NCI-H510A treated with DMSO at 0.1 percent for 48 hours (cell line): ENCODE results near the gene PARD6G.
A peak's percentile ranks its signal among the peaks of the same experiment; 100 is the strongest.
"Not testable (repeated sequence)": the region's sequence is repeated elsewhere in the genome, so short reads cannot be mapped to it uniquely, and the experiment has no call there.

ENCODE experiments used
- DNase-seq: peaks from one replicate; lab custom pipeline; 2025; lab: John Stamatoyannopoulos, UW

The PARD6G gene

DNA sequence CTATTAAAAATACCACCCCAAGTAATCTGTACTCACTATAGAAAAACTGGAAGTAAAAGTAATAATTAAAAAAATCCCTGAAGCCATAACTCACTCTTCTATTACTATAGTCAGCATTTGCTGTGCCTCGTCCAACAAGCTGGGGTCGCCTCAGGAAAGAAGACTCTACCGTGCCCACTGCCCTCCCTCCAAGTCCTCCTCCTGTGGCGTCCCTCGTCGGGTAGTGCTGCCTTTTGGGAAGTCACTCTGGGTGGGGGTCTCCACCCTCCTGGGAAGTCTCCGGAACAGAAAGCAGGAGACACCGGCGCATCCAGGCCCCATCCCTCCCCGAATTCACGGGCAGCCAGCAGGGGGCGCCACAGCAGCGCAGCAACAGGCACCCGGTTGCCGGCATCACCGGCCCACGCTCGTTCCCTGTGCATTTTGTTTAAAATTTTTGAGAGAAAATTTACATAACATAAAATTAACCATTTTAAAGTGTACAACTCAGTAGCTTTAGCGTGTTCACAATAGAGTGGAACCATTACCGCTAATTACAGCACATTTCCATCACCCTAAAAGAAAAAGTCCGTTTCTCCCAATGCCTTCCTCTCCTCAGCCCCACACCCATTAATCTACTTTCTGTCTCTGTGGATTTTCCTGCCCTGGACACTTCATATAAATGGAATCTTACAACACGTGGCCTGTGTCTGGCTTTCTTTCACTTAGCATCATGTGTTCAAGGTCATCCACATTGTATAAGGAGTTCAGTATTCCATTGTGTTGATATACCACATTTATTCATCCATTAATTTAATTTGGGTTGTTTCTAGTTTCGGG, 76.1 kb downstream of the PARD6G start:
- no peak for DNase-seq

DNA sequence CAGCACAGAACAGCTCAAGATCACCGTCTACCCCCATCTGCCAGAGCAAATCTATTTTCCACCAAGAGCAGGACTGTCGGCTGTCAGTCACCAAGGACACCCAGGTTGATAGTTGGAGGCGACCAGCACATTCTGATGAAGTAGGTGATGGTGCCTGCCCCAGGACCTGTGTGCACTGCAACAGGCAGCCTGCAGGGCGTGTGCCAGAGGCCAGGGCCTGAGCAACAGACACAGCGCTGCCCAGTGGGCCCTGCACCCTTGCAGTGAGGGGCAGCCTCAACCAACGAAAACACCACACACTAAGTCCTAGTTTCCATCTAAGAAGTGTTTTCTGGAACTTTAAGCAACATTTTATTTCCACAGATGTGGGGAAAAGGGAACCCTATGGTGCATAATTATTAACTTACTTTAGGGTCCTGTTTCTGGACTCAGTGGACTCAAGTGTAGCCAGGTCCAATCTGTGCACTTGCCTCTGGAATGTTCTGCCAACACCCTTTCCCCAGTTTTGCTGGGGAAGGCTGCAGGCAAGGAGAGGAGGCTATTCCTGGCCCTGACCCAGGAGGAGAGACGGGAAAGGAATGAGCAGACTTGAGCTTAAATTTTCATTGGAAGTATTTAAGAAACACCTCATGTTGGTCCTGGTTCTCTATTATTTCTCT, 76.8 kb downstream of the PARD6G start:
- DNase-seq, result no peak

DNA sequence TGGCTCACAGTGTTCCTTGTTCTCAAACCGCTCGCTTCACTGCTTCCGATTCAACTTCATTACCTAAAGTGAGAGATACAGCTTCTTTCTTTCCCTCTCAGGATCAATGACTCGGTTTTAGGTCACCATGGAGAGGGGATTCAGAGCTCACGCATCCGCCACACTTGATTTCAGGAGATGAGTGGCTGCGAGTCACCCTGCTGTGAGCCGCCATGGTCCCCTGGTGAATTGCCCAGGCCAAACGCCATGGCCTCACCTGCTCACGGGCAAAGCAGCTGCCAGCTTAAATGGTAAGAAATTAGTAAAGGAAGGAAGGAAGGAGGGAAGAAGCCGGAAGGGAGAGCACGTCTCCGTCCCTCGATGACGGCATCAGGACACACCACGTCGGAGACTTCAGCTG, 77.7 kb downstream of the PARD6G start:
- no peak for DNase-seq

DNA sequence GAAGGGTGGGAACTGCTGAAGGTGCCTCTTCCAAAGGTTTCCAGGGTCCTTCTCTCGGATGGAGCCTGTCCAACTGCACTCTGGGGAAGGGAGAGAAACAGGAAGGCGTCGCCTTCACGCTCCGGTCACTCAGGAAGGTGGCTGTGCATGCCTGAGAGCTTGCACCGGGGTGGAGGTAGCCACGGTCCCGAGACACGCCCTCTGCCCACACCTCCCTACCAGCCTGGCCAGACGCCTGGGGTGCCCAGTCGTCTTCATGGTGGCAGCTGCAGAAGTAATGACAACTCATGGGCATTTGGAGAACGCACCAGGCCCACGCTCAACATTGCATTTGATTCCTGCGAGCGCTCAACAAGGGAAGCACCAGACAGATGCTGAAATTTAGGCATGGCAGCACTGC, 78.3 kb downstream of the PARD6G start:
- no peak for DNase-seq

DNA sequence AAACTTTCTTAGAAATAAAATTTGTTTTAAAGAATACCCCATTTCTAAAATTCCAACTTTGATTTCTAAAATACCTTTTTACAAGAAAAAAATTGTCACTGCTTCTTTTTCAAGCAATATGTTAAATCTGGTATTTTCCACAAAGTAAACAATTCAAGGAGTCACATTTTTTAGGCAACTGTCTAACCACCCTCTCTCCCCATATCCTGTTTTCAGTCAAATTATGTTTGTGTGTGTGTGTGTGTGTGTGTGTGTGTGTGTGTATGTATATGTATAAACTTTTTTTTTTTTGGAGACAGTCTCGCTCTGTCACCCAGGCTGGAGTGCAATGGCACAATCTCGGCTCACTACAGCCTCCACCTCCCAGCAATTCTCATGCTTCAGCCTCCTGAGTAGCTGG, 79.0 kb downstream of the PARD6G start:
- DNase-seq, result no peak

DNA sequence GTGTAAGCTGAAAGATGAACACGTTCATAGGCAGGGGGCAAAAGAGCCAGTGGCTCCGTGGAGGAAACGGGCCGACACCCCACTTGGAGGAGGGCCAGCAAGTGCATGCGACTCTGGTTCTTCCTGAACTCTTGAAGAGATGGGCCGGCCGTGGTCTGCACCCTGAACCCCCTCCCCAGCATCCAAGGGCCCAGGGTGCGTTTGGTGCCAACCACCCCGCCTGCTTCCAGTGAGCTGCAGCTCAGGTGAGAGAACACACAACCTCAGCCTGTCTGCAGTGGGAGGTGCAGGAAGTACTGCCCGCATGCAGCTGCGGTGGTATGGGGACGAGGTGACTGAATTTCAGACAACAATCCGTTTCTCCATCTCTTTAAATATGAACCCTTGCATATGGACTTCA, 79.4 kb downstream of the PARD6G start:
- DNase-seq, result no peak

DNA sequence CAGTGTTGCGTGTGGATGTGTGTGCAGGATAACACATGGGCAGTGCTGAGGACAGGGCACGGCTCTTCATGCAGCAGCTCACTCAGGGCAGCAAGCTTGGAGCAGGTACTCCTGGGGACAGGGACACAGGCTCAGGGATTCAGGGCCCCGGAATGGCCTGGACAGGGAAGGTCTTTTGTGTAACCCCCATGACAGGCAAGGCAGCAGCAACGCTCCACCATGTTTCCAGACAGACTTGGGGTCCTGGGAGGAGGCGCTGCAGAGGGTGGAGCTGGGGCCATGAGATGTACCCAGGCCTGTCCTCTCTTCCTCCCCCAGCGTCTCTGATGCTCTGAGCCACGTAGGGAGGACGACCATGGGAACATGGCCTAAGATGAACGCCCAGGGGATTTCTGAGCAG, 80.0 kb downstream of the PARD6G start:
- no peak for DNase-seq

DNA sequence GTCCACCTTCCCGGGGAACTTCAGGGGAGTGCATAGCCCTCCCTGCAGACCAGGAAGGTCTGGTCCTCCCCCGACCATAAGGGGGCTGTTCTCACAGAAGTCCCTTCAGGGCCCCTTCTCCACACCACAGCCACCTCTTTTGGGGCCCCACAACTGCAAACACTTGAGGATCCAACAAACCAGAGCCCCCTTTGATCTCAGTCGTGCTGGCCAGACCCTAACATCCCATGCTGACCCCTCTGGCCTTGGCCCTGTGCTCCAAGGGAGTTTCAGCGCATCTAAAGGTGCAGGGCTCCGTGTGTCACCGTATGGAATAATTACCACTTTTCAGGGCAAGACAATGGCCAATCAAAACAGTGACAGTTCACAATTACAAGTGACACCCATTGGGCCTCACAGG, 80.6 kb downstream of the PARD6G start:
- no peak for DNase-seq

DNA sequence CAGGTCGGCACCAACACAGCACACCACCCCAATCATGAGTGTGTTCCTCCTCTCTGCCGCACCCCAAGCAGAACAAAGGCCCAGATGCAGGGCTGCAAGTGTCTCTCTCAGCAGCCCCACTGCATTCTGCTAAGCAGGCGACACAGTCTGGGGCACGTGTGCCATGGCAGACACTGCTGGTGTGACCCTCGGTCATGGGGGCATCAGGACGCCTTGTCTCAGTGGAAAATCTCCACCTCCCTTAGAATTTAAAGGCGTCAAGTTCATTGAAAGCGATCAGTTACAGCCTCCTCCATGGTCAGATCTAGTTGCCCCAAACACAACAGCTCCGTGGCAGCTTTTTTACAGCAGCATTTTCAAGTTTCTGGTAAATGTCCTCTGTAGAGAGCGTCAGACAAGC, 81.1 kb downstream of the PARD6G start:
- DNase-seq, result no peak

DNA sequence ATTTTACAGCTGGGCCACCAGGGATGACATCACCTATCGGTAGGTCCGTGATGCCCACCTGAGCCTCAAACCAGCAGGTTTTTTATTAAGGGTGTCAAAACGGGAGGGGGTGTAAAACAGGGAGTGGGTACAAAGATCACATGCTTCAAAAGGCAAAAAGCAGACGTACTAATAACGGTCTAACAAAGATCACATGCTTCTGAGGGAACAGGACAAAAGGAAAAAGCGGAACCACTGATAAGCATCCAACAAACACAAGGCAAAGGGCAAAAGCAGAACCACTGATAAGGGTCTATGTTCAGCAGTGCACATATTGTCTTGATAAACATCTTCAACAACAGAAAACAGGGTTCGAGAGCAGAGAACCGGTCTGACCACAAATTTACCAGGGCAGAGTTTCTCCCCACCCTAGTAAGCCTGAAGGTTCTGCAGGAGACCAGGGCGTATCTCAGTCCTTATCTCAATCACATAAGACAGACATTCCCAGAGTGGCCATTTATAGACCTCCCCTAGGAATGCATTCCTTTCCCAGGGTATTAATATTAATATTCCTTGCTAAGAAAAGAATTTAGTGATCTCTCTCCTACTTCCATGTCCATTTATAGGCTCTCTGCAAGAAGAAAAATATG, 82.5 kb downstream of the PARD6G start:
- not testable (repeated sequence) for DNase-seq

DNA sequence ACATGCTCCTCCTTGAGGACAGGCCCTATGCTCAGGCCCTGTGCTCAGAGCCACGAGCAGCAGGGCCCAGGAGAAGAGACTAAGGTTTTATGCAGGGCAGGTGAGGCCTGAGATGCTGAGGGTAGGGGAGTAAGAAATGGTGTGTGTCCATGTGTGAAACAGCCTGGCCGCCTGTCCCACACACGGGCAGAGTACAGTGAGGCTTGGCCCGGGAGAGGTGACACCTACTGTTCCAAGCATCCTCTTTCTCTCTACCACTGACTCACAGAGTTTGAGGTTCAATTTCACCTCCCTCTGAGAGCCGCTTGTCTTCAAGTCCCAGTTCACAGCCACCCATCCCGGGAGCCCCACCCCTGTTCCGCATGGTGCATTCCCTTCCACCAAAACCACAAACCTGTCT, 84.1 kb downstream of the PARD6G start:
- no peak for DNase-seq

DNA sequence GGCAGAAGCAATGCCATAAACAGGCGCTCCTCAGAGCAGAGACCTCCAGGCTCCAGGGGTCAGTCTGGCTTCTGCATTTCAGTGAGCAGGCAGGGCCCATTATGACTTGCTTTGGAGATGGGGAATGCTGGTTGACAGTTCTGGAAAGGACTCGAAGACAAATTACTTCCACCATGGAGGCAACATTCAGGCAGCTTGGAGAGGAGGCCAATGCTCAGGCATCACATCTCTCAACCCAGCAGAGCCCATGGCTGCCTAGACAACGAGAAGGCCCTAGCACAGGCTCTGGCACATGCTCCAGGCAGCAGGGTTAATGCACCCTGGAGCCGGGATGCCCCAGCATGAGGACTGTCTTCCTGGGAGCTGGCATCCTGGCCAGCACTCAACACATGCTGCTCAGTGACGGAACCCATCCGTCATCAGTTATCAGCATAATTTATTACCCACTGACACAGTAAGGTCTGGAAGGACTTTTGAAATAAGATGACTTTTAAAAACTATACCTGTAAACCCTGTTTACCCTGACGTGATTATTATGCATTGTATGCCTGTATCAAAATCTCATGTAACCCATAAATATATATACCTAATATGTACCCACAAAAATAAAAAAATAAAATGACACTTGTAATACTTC, 85.4 kb downstream of the PARD6G start:
- no peak for DNase-seq

DNA sequence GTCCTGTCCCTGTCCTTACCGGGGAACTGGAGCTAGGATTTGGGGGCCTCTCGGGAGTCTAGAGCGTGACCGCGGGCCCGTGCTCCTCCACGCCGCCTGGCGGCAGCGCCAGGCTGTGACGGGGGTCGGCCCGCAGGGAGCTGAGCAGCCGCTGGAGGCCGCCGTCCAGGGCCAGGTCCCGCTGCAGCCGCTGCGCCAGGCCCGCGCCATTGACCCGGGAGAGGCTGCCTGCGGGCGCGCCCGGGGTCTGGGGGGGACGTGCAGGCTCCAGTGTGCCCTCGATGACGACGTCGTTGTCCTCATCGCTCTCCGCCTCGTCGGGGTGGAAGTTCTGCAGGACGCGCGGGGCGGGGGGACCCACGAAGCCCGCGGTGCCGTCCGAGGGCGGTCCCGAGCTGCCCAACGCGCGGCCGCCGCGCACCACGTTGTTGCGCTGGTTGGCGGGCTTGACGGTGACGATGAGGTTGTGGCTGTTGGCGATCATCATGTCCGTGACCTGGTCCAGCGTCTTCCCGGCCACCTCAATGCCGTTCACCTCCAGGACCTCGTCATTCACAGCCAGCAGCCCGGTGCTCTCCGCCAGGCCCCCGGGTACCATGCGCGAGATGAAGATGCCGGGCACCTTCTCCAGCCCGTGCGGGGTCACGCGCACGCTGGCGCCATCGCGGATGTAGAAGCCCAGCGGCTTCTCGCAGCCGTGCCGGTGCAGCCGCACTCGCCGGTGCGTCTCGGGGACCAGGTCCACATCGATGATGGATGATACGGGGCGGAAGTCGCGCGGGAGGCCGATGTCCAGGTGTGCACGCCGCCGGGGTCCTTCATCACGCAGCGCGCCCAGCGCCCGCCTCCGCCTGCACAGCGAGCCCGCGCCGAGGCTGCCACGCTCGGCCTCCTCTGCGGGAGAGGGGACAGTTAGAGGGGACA, 87.3 kb downstream of the PARD6G start:
- no peak for DNase-seq

DNA sequence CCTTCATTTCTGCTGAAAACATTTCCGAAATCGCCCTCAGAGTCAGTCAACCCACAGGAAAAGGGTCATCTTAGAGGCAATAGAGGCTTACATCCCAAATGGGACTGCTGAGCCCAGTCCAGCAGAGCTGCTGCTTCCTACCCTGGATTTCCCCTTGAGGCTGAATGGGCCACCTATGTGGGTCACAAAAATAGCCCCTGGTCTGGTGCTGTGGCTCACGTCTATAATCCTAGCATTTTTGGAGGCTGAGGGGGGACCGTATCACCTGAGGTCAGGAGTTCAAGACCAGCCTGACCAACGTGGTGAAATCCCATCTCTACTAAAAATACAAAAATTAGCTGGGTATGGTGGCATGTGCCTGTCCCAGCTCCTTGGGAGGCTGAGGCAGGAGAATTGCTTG, 88.9 kb downstream of the PARD6G start:
- DNase-seq, result no peak

DNA sequence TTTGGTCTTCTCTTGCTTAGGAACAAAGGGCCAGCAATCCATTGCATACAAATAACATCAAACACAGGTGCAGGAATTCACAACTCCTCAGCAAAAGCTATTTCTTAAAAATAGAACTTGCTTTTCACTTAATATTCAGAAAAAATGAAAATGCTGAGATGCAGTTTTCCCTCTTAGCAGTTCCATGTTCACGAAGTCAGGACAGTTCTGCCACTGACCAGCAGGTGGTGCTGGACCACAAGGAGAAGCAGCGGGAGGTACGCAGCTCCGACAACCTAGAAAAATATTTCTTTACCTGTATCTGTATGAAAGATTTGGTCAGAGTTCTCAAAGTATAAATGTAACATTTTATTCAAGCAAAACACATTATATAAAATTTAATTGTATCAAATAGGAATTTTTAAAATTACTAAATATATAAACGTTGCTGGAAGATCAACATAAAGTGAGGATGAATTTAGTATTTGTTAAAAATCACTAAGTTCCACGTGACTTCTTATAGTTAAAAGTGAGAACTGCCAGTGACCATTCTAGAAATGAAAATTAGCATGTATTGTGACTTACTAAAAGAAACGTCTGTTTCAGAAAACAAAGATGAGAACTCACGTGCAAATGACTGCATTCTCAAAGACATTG, 89.5 kb downstream of the PARD6G start:
- DNase-seq, result peak; percentile 51

DNA sequence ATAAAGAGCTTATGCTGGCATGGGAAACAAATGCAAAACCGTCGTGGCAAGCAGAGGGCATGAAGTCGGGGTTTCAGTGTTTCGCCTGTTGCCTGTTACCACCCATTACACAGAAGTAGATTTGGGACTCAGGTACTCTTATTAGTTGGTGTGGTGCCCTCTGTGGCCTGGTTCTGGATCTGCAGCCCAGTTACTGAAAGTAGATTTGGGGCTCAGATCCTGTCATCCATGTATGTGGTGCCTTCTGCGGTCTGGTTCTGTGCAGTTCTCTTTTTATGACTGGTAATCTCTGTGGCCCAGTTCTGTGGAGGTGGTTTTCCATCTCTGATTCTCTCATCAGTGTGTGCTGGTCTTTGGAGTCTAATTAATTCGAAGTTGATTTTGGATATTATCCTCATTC, 93.0 kb downstream of the PARD6G start:
- peak; percentile 2 for DNase-seq

DNA sequence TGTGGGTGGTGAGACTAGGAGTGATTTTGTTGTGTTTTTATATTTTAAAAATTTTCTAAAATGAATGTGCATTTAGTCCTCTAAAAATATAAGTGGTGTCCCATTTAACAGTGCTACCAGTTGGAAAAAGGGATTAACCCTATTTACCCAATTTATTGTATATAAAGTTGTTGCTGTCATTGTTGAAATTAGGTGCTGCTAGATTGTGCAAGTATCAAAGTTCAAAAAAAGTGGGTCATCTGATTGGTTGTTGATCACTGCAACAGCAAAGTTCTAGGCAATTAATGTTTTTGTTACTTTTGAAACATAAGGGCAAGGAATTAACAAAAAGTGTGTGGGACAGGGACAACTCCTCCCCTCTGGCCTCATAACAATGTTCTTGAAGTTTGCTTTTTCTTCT, 97.6 kb downstream of the PARD6G start:
- no peak for DNase-seq

DNA sequence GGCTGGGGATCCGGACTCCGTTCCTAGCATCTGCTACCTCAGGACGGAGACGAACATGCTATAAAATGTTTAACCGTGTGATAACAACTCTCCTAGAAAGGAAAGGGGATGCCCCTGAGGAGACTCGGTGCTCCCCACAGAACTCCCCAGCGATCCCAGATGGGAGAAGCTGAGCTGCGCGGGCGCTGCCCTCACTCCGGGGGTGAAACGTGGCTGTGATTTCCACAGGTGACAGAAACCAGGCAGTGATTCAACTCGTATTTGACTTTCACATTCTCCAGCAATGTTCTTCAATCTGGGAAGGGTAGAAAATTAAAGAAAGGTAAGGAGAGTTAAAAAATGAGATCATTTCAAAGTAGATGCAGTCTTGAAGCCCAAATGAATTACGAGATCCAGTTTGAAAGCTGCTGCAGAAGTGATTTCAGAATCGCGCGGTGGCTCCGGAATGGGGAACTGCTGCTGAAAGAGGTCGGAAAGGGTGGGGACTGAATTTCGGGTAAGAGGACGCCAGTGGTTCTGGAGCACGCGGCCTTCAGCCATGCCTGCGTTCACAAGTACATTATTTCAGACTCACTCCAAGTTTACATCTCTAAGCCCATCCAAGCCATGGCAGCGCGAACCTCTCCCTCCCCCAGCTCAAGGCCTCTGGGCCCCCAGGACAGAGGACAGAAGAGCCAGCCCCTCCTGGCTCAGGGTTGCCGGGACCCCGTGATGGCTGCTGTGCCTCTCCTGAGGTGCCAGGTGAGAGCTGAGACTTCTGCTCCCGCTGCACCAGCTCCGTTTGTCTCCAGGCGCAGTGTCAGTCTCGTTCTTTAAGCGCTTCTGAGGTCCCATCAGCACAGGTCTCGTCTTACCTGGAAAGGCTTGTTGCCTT, 98.8 kb downstream of the PARD6G start:
- peak; percentile 40 for DNase-seq

DNA sequence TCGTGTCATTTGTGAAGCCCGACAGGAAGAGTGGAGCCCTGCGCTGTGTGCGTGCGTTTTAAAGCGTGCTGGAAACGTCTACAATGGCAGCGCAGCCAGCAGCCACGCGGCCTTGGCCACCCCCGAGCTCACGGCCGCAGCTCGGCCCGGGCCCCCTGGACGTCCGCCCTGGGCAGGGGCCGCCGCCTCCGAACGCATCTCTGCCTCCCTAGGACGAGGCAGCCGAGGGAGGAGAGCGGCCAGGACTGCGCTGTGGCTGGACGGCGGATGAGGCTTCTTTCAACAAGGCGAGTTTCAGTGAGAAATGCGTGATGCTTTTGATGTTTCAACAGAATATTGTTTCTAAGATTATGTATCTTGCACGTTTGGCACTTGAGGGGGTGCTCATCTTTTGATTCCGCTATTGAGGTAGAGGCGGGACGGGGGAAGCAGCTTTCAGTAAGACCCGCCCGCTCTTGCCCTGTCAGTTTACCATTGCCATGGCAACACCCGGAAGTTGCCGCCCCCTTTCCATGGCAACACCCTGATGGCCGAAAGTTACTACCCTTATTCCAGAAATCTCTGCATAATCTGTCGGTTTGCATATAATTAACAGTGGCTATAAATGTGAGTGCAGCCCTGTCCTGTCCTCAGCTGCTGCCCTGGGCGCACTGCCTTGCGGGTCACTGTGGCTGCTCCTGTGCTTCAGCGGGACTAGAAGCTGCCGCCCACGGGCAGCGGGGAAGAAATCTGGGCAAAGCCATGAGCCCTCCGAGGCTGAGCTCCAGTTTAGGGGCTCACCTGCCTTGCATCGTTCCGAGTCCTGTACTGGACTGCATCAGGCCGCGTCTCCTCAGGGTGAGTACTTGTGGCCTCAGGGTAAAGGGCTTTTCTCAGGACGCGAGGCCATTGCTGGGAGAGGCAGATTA, 99.6 kb downstream of the PARD6G start:
- DNase-seq, result peak; percentile 77
